Right atrium auricular region (tissue), 2 donors: Measurements from ENCODE around the gene PRUNE2. TPM values are rescaled to one million over a fixed set of nuclear protein-coding genes. Genes with fewer than 3 reads are reported as not detected.

ENCODE experiments used
- DNase-seq: peaks from one replicate; pipeline ENCODE4 v3.0.0-alpha.2; 2019; ENCODE audit warnings: low spot score
- H3K27ac ChIP-seq, 2 donors: fragments of 200-600 bp; sonication (generic); 1 replicate in 1 of 2; 2 replicates in 1 of 2; pipeline ENCODE4 v1.5.1; 2016 to 2019
- H3K27me3 ChIP-seq, 2 donors: fragments of 200-600 bp; sonication (generic); one replicate each; pipeline versions ENCODE4 v1.5.1 to v1.6.0; 2017 to 2019
- H3K36me3 ChIP-seq: fragments of 200-600 bp; sonication (generic); one replicate; pipeline ENCODE4 v1.5.1; 2016
- H3K4me1 ChIP-seq, 2 donors: fragments of 200-600 bp; sonication (generic); one replicate each; pipeline versions ENCODE4 v1.5.1 to v1.6.0; 2017 to 2019
- H3K4me3 ChIP-seq, 2 donors: fragments of 200-600 bp; sonication (generic); 1 replicate in 1 of 2; 2 replicates in 1 of 2; pipeline ENCODE4 v1.5.1; 2017 to 2019; ENCODE audit warnings: mild to moderate bottlenecking in 1 of 2, moderate library complexity in 1 of 2
- H3K9me3 ChIP-seq, 2 donors: fragments of 200-600 bp; sonication (generic); one replicate each; pipeline ENCODE4 v1.5.1; 2019
- CTCF ChIP-seq, 2 donors: fragments of 200-600 bp; sonication (generic); IDR thresholded peaks; one replicate each; pipeline ENCODE4 v1.5.1; 2019; ENCODE audit warnings: antibody characterized with exemption in 2 of 2
- total RNA-seq, 2 donors: library from RNA; depleted of rRNA; stranded (reverse); fragments of >200 nt; gene quantifications; one replicate each; pipeline ENCODE4 v1.1.0, GENCODE V29; 2016

The PRUNE2 gene
- total RNA-seq, 2 donors from 2014 or later, result 15.4 to 28.5 TPM

- Histone ChIP-seq H3K27me3 (no peaks in the 10 kb centered on the region), H3K4me1 (no peaks in the 10 kb centered on the region), H3K4me3 (no peak overlapping the region), H3K27ac (no peak overlapping the region), H3K9me3 (no peaks in the 10 kb centered on the region), H3K36me3 (no peaks in the 10 kb centered on the region)
- DNase-seq, result peak; percentile 42
- no peak for TF ChIP-seq CTCF (IDR thresholded peaks at IDR 0.05)
These were observed 324.2 kb downstream of the PRUNE2 start for GRCh38 chr9:76581731-76582130.

DNA sequence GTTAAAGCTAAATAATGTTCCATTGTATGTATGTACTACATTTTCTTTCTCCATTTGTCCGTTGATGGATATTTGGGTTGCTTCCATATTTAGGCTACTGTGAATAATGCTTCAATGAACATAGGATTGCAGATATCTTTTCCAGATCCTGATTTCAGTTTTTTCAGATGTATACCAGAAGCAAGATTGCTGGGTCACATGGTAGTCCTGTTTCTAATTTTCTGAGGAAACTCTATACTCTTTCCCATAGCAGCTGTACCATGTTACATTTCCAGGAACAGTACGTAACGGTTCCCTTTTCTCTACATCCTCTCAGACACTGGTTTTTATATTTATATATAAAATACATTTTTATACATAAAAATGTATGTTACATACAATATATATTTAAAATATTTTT is 325.1 kb downstream of the PRUNE2 start:
- DNase-seq, result no peak
- H3K36me3 ChIP-seq, result no peaks in the 10 kb centered on the region
- no peak overlapping the region for H3K4me3 ChIP-seq
- no peaks in the 10 kb centered on the region for H3K27me3 ChIP-seq
- no peak overlapping the region for H3K27ac ChIP-seq
- no peaks in the 10 kb centered on the region for H3K4me1 ChIP-seq
- TF ChIP-seq CTCF (IDR thresholded peaks at IDR 0.05), result no peak
- no peaks in the 10 kb centered on the region for H3K9me3 ChIP-seq

- Histone ChIP-seq H3K9me3 (no peaks in the 10 kb centered on the region), H3K27me3 (no peaks in the 10 kb centered on the region), H3K36me3 (no peaks in the 10 kb centered on the region), H3K4me3 (no peak overlapping the region), H3K27ac (no peak overlapping the region), H3K4me1 (no peaks in the 10 kb centered on the region)
- peak; percentile 52 for DNase-seq
- TF ChIP-seq CTCF (IDR thresholded peaks at IDR 0.05), result no peak
These were observed 325.7 kb downstream of the PRUNE2 start for GRCh38 chr9:76580188-76580587.

DNA sequence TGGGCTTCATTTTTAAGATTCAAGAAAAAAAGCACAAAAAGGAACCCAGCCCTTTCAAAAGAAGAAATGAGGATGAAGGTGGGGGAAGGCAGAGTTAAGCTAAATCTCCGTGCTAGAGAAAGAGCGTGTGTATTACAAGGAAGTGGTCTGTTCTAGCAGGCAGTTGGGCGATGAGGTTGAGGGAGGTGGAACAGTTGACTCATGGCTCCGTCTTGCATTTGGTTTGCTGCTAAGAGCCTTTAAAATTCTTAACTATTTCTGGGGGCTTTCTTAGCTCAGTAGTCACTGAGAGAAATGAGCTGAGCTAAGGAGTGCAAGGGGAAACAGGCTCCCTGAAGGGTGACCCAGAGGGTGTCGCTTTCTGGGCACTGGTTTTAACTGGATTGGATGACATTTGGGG is 329.6 kb downstream of the PRUNE2 start:
- TF ChIP-seq CTCF (IDR thresholded peaks at IDR 0.05), result no peak
- H3K27ac ChIP-seq, result no peak overlapping the region

DNA sequence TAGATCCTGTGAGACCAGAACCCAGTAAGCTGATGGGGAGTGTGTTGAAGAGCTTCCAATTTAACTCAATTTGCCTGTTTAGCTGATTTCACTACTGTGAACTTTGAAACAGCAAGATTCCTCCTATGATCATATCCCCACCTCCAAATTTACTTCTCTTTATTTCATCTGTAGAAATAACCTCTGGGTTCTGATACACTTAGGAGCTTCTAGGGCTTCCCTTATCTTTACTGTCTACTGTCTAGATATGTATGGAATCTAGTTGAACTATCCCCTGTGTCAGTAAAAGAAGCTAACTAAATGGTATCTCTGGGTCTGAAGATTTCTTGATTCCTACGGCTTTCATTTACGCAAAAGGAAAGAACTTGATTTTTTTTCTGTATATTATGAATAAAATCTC is 330.2 kb downstream of the PRUNE2 start:
- Histone ChIP-seq H3K4me3 (no peak overlapping the region), H3K36me3 (no peaks in the 10 kb centered on the region), H3K27ac (no peak overlapping the region), H3K27me3 (no peaks in the 10 kb centered on the region), H3K4me1 (peaks cover 0 to 5% of the 10 kb centered on the region in 2 donors), H3K9me3 (peaks cover 0 to 6% of the 10 kb centered on the region in 2 donors)
- no peak for TF ChIP-seq CTCF (IDR thresholded peaks at IDR 0.05)
- no peak for DNase-seq

More for the DNA sequence above, 329.6 kb downstream of the PRUNE2 start:
- Histone ChIP-seq H3K4me1 (peaks cover 0 to 5% of the 10 kb centered on the region in 2 donors), H3K36me3 (no peaks in the 10 kb centered on the region), H3K27me3 (no peaks in the 10 kb centered on the region), H3K9me3 (no peaks in the 10 kb centered on the region), H3K4me3 (no peak overlapping the region)
- no peak for DNase-seq
